Skeletal muscle tissue (tissue), 4 donors: ENCODE data around the gene CDH18. TPM values are rescaled to one million over a fixed set of nuclear protein-coding genes. Genes with fewer than 3 reads are reported as not detected.

Source experiments
- H3K27ac ChIP-seq: one replicate; pipeline ENCODE4 v1.7.0; 2013; ENCODE audit warnings: mild to moderate bottlenecking, low read depth, low read length, inconsistent platforms
- H3K27me3 ChIP-seq, 3 donors: one replicate each; pipeline ENCODE4 v1.7.0; 2013; ENCODE audit warnings: low read length in 3 of 3; ENCODE audit not compliant: control insufficient read depth in 3 of 3, insufficient read depth in 3 of 3
- H3K36me3 ChIP-seq, 3 donors: one replicate each; pipeline ENCODE4 v1.7.0; 2013; ENCODE audit warnings: low read length in 3 of 3; ENCODE audit not compliant: control insufficient read depth in 3 of 3, insufficient read depth in 3 of 3
- H3K4me1 ChIP-seq, 3 donors: one replicate each; pipeline ENCODE4 v1.7.0; 2013; ENCODE audit warnings: low read length in 3 of 3, mild to moderate bottlenecking in 3 of 3; ENCODE audit not compliant: control insufficient read depth in 3 of 3, insufficient read depth in 3 of 3
- H3K4me3 ChIP-seq, 3 donors: one replicate each; pipeline ENCODE4 v1.7.0; 2013; ENCODE audit warnings: low read length in 3 of 3
- H3K9ac ChIP-seq, 3 donors: one replicate each; pipeline ENCODE4 v1.7.0; 2013; ENCODE audit warnings: low read length in 3 of 3, mild to moderate bottlenecking in 3 of 3, moderate library complexity in 2 of 3, low read depth in 1 of 3
- H3K9me3 ChIP-seq, 3 donors: one replicate each; pipeline ENCODE4 v1.7.0; 2013; ENCODE audit warnings: low read length in 3 of 3; ENCODE audit not compliant: control insufficient read depth in 3 of 3
- total RNA-seq: library from RNA; depleted of rRNA; stranded (reverse); fragments of >200 nt; gene quantifications from one replicate; pipeline ENCODE4 v1.2.3, GENCODE V29; 2014
- donor health status: Osteomylitis.

CDH18 gene
- total RNA-seq, 1 donor from 2014 or later, result 12.0 TPM

DNA sequence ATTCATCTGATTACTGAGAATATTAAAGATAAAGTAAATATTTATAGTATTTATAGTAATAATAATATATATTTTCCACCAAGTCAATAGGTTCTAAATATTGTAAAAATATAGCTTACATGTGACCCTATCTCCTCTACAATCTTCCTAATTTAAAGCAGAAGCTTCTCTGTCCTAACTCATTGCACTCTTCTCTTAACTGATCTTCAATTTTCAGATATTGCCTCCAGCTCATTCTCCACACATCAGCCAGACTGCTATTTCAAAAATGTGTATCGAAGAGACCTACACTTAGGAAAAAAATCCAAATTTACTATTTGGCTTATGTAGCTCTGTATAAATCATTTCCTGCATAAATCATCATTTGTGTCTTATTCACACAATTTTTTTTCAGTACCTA, 47.8 kb downstream of the CDH18 start:
- Histone ChIP-seq H3K36me3 (no peaks in the 10 kb centered on the region), H3K27ac (no peak overlapping the region), H3K9ac (no peak overlapping the region), H3K9me3 (no peaks in the 10 kb centered on the region), H3K4me1 (no peaks in the 10 kb centered on the region), H3K27me3 (no peaks in the 10 kb centered on the region), H3K4me3 (no peak overlapping the region)

DNA sequence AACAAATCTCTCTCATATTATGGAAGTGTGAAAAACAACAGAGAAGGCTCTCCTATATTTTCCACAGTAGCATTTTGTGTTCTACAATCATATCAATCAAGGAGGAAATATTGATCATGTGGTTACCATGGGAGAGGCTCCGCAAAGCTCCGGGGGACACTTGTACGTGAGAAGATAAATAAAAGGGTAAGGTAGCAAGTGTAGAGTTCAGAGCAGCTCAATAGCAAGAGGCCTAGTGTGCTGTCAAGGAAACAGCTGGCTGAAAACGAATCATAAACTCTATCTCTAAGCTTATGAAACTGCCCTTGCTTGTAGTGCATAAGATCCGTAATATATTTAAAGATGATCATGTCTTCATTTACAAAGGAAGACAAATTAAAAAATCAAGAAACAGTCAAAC, 57.5 kb downstream of the CDH18 start:
- Histone ChIP-seq H3K27ac (no peak overlapping the region), H3K9ac (no peak overlapping the region), H3K36me3 (no peaks in the 10 kb centered on the region), H3K4me1 (no peaks in the 10 kb centered on the region), H3K4me3 (no peak overlapping the region), H3K9me3 (no peaks in the 10 kb centered on the region), H3K27me3 (no peaks in the 10 kb centered on the region)

DNA sequence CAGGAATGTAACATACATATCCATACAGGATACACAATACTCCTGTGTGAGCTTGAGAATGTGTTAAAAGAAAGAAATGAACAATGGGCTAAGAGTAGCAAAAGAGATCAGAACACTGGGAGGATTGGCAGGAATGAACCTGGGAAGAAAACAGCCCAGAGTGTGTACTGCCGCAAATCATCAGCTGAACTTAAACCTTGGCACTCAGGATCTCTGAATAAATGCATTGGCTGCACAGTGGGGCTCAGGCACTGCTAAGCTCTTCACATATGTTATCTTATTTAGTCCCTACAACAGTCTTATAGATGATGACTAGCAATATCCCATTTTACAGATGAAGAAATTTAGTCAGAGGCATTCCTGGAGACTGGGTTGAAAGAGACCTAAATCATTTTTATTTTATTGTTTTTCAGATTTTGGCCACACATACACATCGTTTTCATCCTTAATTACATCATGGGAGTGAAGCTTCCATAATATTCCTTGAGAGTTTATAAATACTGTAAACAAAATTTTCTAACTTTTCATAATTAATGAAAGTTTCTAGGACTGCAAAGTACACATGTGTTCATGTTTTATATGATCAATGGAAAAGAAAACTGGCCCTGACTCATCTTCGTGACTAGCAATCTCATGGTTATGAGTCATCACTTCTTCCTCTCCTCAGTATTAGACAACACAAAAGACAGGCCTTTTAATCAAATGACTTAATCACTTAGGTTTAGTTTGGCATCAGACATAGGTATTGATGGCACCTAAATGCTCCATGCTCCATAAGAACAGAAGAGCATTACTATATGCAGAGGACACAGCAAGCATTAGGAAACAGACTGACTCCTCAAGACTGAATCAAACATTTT, 59.2 kb downstream of the CDH18 start:
- Histone ChIP-seq H3K27ac (no peak overlapping the region), H3K9ac (no peak overlapping the region), H3K9me3 (no peaks in the 10 kb centered on the region), H3K27me3 (no peaks in the 10 kb centered on the region), H3K36me3 (no peaks in the 10 kb centered on the region), H3K4me3 (no peak overlapping the region), H3K4me1 (no peaks in the 10 kb centered on the region)

DNA sequence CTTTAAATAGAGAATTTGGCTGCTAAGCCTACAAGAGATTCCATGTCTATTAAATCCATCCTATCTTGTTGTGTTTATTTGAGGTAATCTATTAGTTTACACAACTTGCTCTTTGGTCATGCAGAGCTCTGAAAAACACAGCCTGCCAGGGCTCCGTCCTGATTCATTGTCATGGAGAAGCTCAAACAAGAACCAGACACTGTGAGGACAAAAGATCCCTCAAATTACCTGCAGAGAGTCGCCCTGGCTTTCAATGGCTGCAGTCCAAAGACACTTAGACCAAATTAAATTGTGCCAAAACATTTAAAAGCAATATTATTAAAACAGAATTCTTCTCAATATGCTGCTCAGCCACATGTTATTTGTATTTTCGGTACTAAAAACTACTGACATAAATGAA, 60.1 kb downstream of the CDH18 start:
- Histone ChIP-seq H3K9ac (no peak overlapping the region), H3K4me1 (no peaks in the 10 kb centered on the region), H3K27ac (no peak overlapping the region), H3K4me3 (no peak overlapping the region), H3K9me3 (no peaks in the 10 kb centered on the region), H3K36me3 (no peaks in the 10 kb centered on the region), H3K27me3 (no peaks in the 10 kb centered on the region)

DNA sequence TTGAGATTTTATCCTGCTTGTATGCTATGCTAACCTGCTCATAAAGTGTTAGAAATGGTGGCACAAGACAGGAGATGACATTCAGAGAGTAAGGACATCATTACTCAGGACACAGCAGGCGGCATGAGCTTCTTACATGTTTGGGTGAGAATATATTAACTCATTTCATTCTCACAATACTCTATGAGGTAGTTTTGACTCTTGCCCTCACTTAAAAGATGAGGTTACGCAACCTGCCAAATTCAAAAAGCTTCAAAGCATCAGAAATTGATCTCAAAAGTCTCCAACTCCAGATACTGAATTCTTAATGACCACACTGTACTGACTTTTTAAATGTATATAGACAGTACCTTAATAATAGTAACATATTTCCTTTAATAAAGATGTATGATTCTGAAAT, 60.8 kb downstream of the CDH18 start:
- H3K4me3 ChIP-seq, result no peak overlapping the region

DNA sequence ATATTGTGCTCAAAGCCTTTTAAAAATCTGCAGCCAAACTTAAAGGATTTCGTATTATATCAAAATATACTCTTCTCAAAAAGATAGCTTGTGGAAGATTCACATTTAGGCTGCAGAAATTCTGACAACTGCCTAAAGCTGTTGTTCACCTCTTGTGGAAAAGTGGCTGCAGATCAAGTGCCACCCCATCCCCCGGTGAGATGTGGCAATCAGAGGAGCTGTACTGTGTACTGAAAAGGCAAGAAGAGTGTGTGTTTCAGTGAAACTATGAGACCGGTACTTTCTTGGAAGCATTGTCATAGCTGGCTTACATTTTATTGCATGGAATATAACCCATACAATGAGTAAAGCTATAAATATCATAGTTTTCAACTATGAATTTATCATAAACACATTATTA, 64.3 kb downstream of the CDH18 start:
- Histone ChIP-seq H3K4me1 (no peaks in the 10 kb centered on the region), H3K9me3 (no peaks in the 10 kb centered on the region), H3K36me3 (no peaks in the 10 kb centered on the region), H3K9ac (no peak overlapping the region), H3K27me3 (no peaks in the 10 kb centered on the region), H3K4me3 (no peak overlapping the region), H3K27ac (no peak overlapping the region)

More for the DNA sequence above, 60.8 kb downstream of the CDH18 start:
- Histone ChIP-seq H3K36me3 (no peaks in the 10 kb centered on the region), H3K27me3 (no peaks in the 10 kb centered on the region), H3K9me3 (no peaks in the 10 kb centered on the region), H3K4me1 (no peaks in the 10 kb centered on the region), H3K27ac (no peak overlapping the region), H3K9ac (no peak overlapping the region)

DNA sequence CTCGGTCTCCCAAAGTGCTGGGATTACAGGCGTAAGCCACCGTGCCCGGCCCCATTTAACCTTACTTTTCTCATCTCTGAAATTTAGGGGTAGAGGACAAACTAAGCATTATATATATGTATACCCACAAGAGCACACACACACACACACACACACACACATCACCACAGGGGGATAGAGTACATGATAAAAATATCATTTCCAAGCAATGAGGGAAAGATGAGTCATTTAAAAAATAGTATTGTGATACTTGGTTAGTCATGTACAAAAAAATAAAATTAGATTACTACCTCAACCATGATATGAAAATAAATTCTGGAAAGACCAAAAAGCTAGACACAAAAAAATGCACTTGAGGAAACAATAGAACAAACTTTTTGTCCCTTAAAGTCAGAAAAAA, 67.2 kb downstream of the CDH18 start:
- Histone ChIP-seq H3K4me3 (no peak overlapping the region), H3K9ac (no peak overlapping the region), H3K9me3 (no peaks in the 10 kb centered on the region), H3K36me3 (no peaks in the 10 kb centered on the region), H3K4me1 (no peaks in the 10 kb centered on the region), H3K27me3 (no peaks in the 10 kb centered on the region), H3K27ac (no peak overlapping the region)

DNA sequence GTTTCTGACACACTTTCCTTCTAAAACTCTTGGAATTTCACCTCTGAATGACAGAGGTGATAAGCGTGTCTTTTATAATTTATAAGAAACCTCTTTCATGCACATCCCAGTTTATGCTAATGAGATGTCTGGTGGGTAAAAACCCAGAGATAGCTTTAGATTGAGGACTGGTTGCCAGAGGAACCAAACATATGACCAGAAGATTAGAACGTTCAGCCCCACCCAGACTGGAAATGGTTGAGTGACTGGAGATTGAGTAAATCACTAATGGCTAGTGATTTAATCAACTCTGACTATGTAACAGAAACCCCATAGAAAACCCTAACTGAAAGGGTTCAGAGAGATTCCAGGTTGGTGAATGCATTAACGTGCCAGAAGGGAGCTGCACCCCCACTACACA, 69.2 kb downstream of the CDH18 start:
- Histone ChIP-seq H3K27ac (no peak overlapping the region), H3K9me3 (no peaks in the 10 kb centered on the region), H3K36me3 (no peaks in the 10 kb centered on the region), H3K4me3 (no peak overlapping the region), H3K27me3 (no peaks in the 10 kb centered on the region), H3K4me1 (no peaks in the 10 kb centered on the region), H3K9ac (no peak overlapping the region)

DNA sequence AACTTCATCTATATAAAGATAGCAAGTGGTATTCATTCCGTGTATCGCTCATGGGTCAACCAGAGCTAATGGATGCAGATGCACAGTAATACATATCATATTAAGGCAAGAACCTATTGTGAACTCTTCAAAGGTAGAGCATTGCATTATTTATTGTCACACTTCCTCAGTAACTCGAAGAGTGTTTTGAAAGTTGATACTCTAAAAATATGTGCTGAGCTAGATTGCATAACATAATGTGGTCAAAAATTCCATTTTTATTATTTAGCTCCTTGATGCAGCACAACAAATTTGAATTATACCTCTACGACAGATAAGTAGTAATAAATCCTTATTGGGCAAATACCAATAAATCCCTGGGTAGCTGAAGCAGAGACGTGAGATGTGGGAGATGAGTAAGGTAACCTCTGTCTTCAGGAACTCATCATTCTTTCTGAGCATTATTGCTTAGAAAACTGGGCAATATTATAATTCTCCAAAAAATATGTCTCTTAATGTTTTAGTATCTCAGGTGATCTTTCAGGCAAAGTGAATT, 70.3 kb downstream of the CDH18 start:
- H3K4me1 ChIP-seq, result no peaks in the 10 kb centered on the region
- H3K9me3 ChIP-seq, result no peaks in the 10 kb centered on the region

DNA sequence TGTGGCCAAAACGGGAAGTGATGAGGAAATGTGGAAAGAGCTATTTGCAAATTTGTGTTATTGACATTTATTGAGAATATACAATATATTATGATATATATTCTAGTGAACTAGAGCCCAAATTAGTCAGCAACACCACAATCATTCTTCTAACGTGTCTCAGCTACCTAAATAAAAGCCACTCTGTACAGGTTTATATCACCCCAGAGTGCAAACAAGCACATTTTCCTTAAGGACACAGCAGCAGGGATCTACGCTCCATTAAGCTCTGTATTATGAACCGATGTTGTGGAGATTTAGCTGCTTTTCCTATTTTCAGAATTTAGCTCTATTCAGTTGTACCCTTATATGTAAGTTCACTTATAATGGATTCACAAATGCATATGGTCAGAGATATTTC, 77.9 kb downstream of the CDH18 start:
- Histone ChIP-seq H3K27me3 (no peaks in the 10 kb centered on the region), H3K9me3 (no peaks in the 10 kb centered on the region), H3K9ac (no peak overlapping the region), H3K4me3 (no peak overlapping the region), H3K4me1 (no peaks in the 10 kb centered on the region), H3K36me3 (no peaks in the 10 kb centered on the region), H3K27ac (no peak overlapping the region)

More for the DNA sequence above, 70.3 kb downstream of the CDH18 start:
- no peak overlapping the region for H3K4me3 ChIP-seq
- H3K27me3 ChIP-seq, result no peaks in the 10 kb centered on the region
- H3K27ac ChIP-seq, result no peak overlapping the region
- H3K9ac ChIP-seq, result no peak overlapping the region
- H3K36me3 ChIP-seq, result no peaks in the 10 kb centered on the region
